Heart left ventricle (tissue), 16 donors: Measurements from ENCODE around the gene THSD7B. TPM values are rescaled to one million over a fixed set of nuclear protein-coding genes. Genes with fewer than 3 reads are reported as not detected.

Source experiments
- ATAC-seq, 4 donors: fragments of 200-7000 bp; cut with Tn5 transposase; one replicate each; pipeline ENCODE4 v1.9.1; 2020 to 2022; ENCODE audit warnings: moderate library complexity in 4 of 4, mild to moderate bottlenecking in 3 of 4, moderate number of reproducible peaks in 1 of 4
- DNase-seq, 5 donors: peaks; one replicate each; pipeline ENCODE4 v3.0.0-alpha.2; 2020
- H3K27ac ChIP-seq, 12 donors: fragments of 200-600 bp; sonication (generic) in 4 of 12; one replicate each; pipeline versions ENCODE4 v1.5.0 to v1.8.0; 2016 to 2022; ENCODE audit warnings: mild to moderate bottlenecking in 2 of 12
- H3K27me3 ChIP-seq, 9 donors: fragments of 200-600 bp; sonication (generic) in 2 of 9; one replicate each; pipeline versions ENCODE4 v1.5.1 to v1.8.0; 2016 to 2022; ENCODE audit warnings: mild to moderate bottlenecking in 3 of 9
- H3K36me3 ChIP-seq, 9 donors: fragments of 200-600 bp; sonication (generic) in 2 of 9; one replicate each; pipeline versions ENCODE4 v1.5.0 to v1.8.0; 2018 to 2022; ENCODE audit warnings: mild to moderate bottlenecking in 2 of 9
- H3K4me1 ChIP-seq, 12 donors: fragments of 200-600 bp; sonication (generic) in 4 of 12; one replicate each; pipeline versions ENCODE4 v1.5.0 to v1.8.0; 2016 to 2022; ENCODE audit warnings: mild to moderate bottlenecking in 3 of 12
- H3K4me3 ChIP-seq, 12 donors: fragments of 200-600 bp; sonication (generic) in 4 of 12; one replicate each; pipeline versions ENCODE4 v1.5.0 to v1.8.0; 2017 to 2022; ENCODE audit warnings: mild to moderate bottlenecking in 9 of 12, moderate library complexity in 4 of 12
- H3K9me3 ChIP-seq, 12 donors: fragments of 200-600 bp; sonication (generic) in 4 of 12; one replicate each; pipeline versions ENCODE4 v1.5.0 to v1.8.0; 2016 to 2022; ENCODE audit warnings: mild to moderate bottlenecking in 1 of 12
- POLR2A ChIP-seq, 2 donors: fragments of 450-650 bp; IDR thresholded peaks; one replicate each; pipeline ENCODE4 v1.6.1; 2017; ENCODE audit warnings: antibody characterized with exemption in 2 of 2, mild to moderate bottlenecking in 2 of 2, moderate library complexity in 2 of 2
- whole genome bisulfite sequencing, 4 donors: extraction: QIAGEN DNeasy Blood & Tissue Kit in 2 of 4; methylation state at CpG; one replicate each; pipeline versions ENCODE4 v1.1.5 to v1.1.7; 2013 to 2018; 5-methylcytosine and 5-hydroxymethylcytosine counted together
- intact Hi-C, 10 donors: fragments of 100-400 bp; cut with DNase I; formaldehyde crosslinking; loops; one replicate each; pipeline versions ENCODE4 v1.11.1 to v1.14.2; 2022
- polyA plus RNA-seq, 2 donors: library from polyadenylated mRNA; stranded (reverse); fragments of 200-250 nt; gene quantifications; one replicate each; pipeline ENCODE4 v1.2.3, GENCODE V29; 2013
- total RNA-seq, 9 donors: library from RNA; depleted of rRNA in 2 of 9; stranded (reverse); fragments of >200 nt in 2 of 9; fragmentation: NEBNext Ultra II Directional in 3 of 9; extraction: Animal tissue kit (Norgen Biotek cat#: 25700) in 3 of 9; gene quantifications; one replicate each; pipeline versions ENCODE4 v1.1.0 to v1.2.4, GENCODE V29; 2016 to 2023
- TF ChIP-seq, protein P1 (sequence below), 12 donors: fragments of 200-600 bp; sonication (generic) in 4 of 12; IDR thresholded peaks; one replicate each; pipeline versions ENCODE4 v1.5.0 to v1.8.0; 2018 to 2022; ENCODE audit warnings: antibody characterized with exemption in 12 of 12, mild to moderate bottlenecking in 5 of 12
- donor health status: ischemic (EF 13 %, LVEDD 7.1; RV severe dilation, severe dysfunction).
- donor health status: healthy with polysubstance abuse.
- donor health status: DM: no; HTN: yes; CAD: no.
- donor health status: DM: no; HTN: no; CAD: no.
- donor health status: ischemic (EF 25% LVEDD 6.9; RV normal size, moderate dysfunction).
- donor health status: ischemic (EF 25% LVEDD 5.7; RV mildly dilated, moderate dysfunction).
- donor health status: healthy.
- donor health status: DM: yes; HTN: yes; CAD: no.
- donor health status: ischemic (EF 35%, LVEDD 5.7; RV mildly dilated, moderate dysfunction).
- donor health status: nonischemic (EF 11% LVEDD 7.7; RV severe dilation, severe dysfunction).
- donor health status: DM: yes; HTN: yes; CAD: no.
- donor health status: PGD.
- donor health status: ischemic (EF 29% LVEDD 5.4; RV normal size, mild dysfunction).
- donor health status: nonischemic (EF 23%, LVEDD 6.1; RV moderate dilation, normal function).

Gene THSD7B
- total and polyA plus RNA-seq, 11 donors = 0.04 to 0.43 (median 0.17) TPM

DNA sequence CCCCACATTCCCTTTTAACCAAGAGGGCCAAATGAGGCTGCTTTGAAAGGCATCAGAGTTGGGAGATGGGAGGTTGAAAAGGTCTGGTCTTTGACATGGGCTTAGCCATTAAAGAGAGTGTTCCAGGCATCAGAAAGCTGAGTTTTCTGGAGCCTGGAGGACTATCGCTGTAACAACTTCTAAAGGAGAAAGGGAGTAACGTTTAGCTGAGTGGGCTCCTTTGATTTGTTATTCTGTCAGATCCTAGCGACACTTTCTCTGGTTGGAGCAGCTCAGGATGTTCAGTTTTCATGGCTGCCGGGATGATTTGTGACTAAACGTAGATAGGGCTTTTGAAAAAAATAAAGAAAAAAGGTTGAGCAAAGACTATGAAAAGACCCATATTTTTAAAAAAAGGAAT, 346.6 kb downstream of the THSD7B start:
- TF ChIP-seq, protein P1, sequence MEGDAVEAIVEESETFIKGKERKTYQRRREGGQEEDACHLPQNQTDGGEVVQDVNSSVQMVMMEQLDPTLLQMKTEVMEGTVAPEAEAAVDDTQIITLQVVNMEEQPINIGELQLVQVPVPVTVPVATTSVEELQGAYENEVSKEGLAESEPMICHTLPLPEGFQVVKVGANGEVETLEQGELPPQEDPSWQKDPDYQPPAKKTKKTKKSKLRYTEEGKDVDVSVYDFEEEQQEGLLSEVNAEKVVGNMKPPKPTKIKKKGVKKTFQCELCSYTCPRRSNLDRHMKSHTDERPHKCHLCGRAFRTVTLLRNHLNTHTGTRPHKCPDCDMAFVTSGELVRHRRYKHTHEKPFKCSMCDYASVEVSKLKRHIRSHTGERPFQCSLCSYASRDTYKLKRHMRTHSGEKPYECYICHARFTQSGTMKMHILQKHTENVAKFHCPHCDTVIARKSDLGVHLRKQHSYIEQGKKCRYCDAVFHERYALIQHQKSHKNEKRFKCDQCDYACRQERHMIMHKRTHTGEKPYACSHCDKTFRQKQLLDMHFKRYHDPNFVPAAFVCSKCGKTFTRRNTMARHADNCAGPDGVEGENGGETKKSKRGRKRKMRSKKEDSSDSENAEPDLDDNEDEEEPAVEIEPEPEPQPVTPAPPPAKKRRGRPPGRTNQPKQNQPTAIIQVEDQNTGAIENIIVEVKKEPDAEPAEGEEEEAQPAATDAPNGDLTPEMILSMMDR (IDR thresholded peaks at IDR 0.05) = no peak
- TF ChIP-seq POLR2A (IDR thresholded peaks at IDR 0.05) = no peak
- no peak for DNase-seq

DNA sequence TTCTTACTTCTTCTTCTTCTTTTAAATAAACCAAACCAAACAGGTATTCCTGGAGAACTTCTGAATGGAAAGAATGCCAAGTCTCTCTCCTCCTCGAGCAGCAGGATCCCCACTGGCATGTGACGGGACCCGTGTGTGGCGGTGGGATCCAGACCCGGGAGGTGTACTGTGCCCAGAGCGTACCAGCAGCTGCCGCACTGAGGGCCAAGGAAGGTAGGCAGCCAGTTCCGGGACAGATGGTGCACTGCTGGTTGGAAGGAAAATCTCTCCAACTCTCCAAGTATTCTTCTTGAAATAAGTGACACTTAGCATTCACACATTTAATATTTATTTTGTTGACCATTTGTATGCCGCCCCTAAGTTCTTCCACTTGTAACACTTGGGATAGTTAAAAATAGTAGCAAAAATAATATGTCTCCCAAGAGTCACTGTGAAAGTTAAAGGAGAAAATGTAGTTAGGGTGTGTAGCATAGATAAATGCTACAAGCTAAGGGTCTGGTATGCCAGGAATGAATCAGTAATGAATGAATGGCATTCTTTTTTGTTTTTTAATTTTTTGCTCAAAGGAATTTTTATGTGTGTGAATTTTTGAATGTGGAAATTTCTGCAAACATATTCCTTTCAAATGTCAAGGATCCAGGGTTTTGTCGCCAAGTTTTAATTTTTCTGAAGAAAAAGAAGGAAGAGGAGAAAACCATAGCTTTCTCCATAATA, 349.9 kb downstream of the THSD7B start:
- Histone ChIP-seq H3K9me3 (no peaks in the 10 kb centered on the region), H3K27me3 (no peaks in the 10 kb centered on the region), H3K4me3 (no peak overlapping the region), H3K27ac (no peak overlapping the region), H3K36me3 (no peaks in the 10 kb centered on the region), H3K4me1 (no peaks in the 10 kb centered on the region)
- intact Hi-C loops = no loop called here
- no peak for DNase-seq
- no peak for ATAC-seq
- TF ChIP-seq, protein P1 (IDR thresholded peaks at IDR 0.05) = no peak
- TF ChIP-seq POLR2A (IDR thresholded peaks at IDR 0.05) = no peak
- 64 to 69% (median 67%) methylated on average over 10 of the region's 10 CpGs for WGBS, 4 donors

More for the DNA sequence above, 346.6 kb downstream of the THSD7B start:
- 75 to 78% (median 77%) methylated on average over 5 of the region's 5 CpGs for WGBS, 4 donors
- H3K27ac ChIP-seq = no peak overlapping the region
- no peaks in the 10 kb centered on the region for H3K36me3 ChIP-seq
- no peak overlapping the region for H3K4me3 ChIP-seq
- H3K27me3 ChIP-seq = no peaks in the 10 kb centered on the region
- ATAC-seq = no peak
- H3K9me3 ChIP-seq = no peaks in the 10 kb centered on the region
- intact Hi-C loops = no loop called here
- H3K4me1 ChIP-seq = no peaks in the 10 kb centered on the region

DNA sequence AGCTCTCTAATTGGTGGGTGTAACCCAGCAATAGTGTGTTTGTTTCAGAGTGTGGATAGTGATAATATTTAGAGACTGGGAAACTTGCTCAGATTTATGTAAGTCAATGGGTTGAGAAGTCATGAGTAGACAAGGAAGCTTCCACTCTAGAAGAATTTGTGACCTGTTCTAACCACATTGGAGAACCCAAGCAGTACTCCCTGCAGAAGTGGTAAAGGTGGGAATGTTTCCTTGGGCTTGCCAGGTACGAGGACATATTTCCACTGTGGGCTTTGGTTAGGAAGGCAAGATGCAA, 350.4 kb downstream of the THSD7B start:
- DNase-seq = no peak
- H3K27ac ChIP-seq = no peak overlapping the region
- H3K4me3 ChIP-seq = no peak overlapping the region
- H3K27me3 ChIP-seq = no peaks in the 10 kb centered on the region
- no peaks in the 10 kb centered on the region for H3K9me3 ChIP-seq
- intact Hi-C loops = no loop called here
- H3K4me1 ChIP-seq = no peaks in the 10 kb centered on the region
- 58 to 80% (median 77%) methylated on average over 1 of the region's 1 CpG for WGBS, 4 donors
- no peaks in the 10 kb centered on the region for H3K36me3 ChIP-seq
- no peak for ATAC-seq
- TF ChIP-seq, protein P1 (IDR thresholded peaks at IDR 0.05) = no peak
- TF ChIP-seq POLR2A (IDR thresholded peaks at IDR 0.05) = no peak

DNA sequence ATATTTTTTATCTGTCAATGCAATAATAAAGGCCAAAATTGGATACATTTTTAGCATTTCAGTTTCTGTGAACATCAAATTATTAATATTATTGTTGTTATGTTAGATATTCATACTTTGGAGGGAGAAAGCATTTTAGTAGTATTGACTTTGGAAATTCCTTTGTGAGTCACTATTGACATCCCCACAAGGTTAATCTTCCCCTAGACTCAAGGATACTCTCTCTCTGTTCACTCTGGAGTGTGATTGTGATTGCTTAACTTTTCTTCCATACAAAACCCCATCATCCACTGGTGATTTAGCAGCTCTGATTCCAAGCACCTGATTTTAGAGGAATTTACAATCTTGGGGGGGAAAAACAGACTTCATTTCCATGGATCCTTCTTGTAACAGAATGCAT, 352.0 kb downstream of the THSD7B start:
- Histone ChIP-seq H3K9me3 (no peaks in the 10 kb centered on the region), H3K36me3 (no peaks in the 10 kb centered on the region), H3K4me1 (no peaks in the 10 kb centered on the region), H3K27ac (no peak overlapping the region), H3K4me3 (no peak overlapping the region), H3K27me3 (no peaks in the 10 kb centered on the region)
- intact Hi-C loops = no loop called here
- no peak for TF ChIP-seq POLR2A (IDR thresholded peaks at IDR 0.05)
- TF ChIP-seq, protein P1 (IDR thresholded peaks at IDR 0.05) = no peak
- ATAC-seq = no peak
- no peak for DNase-seq
